ENCODE results near the gene CCR3. TPM values are rescaled to one million over a fixed set of nuclear protein-coding genes. Genes with fewer than 3 reads are reported as not detected.

The CCR3 gene
- total RNA-seq, 1 donor from 2014 or later, result not detected

- no peak for DNase-seq (ENCODE audit: low spot score)
- TF ChIP-seq CTCF (IDR thresholded peaks at IDR 0.05), result no peak
- H3K4me1 Mint-ChIP-seq (ENCODE audit: low read depth), result no peaks in the 10 kb centered on the region
- no peak overlapping the region for H3K27ac Mint-ChIP-seq (ENCODE audit: unreplicated experiment)
- H3K27me3 Mint-ChIP-seq (ENCODE audit: low read depth), result peaks cover 28% of the 10 kb centered on the region
- no peak overlapping the region for H3K4me3 Mint-ChIP-seq (ENCODE audit: unreplicated experiment)
- H3K36me3 Mint-ChIP-seq (ENCODE audit: low read depth), result peaks cover 2% of the 10 kb centered on the region
- H3K9me3 Mint-ChIP-seq (ENCODE audit: low read depth), result peaks cover 6% of the 10 kb centered on the region
Measured at GRCh38 chr3:46261926-46262594, 19.8 kb downstream of the CCR3 start.

DNA sequence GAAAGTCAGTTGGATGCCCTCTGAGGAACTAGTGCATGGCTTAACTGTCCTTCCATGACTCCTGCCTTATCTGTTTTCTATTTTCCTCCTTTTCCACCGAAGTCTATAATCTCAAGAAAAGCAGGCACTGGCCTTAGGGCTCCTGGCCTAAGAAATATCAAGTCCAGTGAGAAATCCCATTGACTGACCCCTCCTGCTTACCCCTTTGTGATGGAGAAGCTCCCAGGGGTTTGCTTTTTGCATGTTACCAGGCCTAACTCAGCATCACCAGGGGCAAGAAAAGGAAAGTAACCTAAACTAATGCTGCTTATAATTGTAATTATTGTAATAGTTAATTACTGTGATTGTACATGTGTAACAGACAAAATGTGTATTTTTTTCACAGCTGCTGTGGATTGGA, 21.7 kb downstream of the CCR3 start:
- peaks cover 6% of the 10 kb centered on the region for H3K9me3 Mint-ChIP-seq (ENCODE audit: low read depth)
- no peak overlapping the region for H3K4me3 Mint-ChIP-seq (ENCODE audit: unreplicated experiment)
- H3K27ac Mint-ChIP-seq (ENCODE audit: unreplicated experiment), result no peak overlapping the region
- no peak for DNase-seq (ENCODE audit: low spot score)
- TF ChIP-seq CTCF (IDR thresholded peaks at IDR 0.05), result no peak
- no peaks in the 10 kb centered on the region for H3K4me1 Mint-ChIP-seq (ENCODE audit: low read depth)
- H3K36me3 Mint-ChIP-seq (ENCODE audit: low read depth), result peaks cover 2% of the 10 kb centered on the region
- peaks cover 20% of the 10 kb centered on the region for H3K27me3 Mint-ChIP-seq (ENCODE audit: low read depth)

DNA sequence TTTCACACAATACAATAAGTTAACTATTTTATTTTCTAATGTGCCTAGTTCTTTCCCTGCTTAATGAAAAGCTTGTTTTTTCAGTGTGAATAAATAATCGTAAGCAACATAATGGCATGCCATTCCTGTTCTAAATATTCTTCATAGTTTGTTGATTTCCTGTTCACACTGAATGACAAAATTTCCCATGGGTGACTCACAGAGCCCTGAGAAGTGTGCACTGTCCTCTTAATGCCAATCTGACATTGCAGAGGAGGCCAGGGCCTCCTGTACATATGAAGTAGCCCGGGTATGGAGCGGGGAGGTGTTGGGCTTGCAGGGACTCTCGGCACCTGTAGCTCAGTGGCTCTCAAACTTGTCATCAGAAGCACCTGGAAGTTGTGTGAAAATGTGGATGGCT, 24.3 kb downstream of the CCR3 start:
- Mint-ChIP-seq H3K27me3 (ENCODE audit: low read depth) (peaks cover 14% of the 10 kb centered on the region), H3K4me3 (ENCODE audit: unreplicated experiment) (no peak overlapping the region), H3K9me3 (ENCODE audit: low read depth) (no peaks in the 10 kb centered on the region), H3K36me3 (ENCODE audit: low read depth) (no peaks in the 10 kb centered on the region), H3K27ac (ENCODE audit: unreplicated experiment) (no peak overlapping the region), H3K4me1 (ENCODE audit: low read depth) (no peaks in the 10 kb centered on the region)
- no peak for TF ChIP-seq CTCF (IDR thresholded peaks at IDR 0.05)
- no peak for DNase-seq (ENCODE audit: low spot score)

DNA sequence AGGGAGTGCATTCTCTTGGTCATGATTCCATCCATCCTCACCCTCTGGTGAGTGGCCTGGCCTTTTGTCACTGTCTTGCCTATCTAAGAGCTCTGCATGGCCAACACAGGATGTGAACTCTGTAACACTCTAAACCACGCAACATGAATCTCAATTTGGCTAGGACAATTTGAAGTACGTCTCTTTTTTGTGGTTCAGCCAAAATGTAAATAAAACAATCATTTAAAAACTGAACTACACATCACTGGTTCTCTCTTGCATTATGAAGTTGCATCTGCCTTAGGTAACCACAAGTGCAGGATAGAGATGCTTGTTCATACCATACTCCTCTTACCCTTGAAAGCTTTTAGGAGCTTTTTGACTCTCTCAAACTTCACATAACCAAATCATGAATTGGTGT, 27.3 kb downstream of the CCR3 start:
- no peak for DNase-seq (ENCODE audit: low spot score)
- H3K9me3 Mint-ChIP-seq (ENCODE audit: low read depth), result peaks cover 6% of the 10 kb centered on the region
- no peaks in the 10 kb centered on the region for H3K4me1 Mint-ChIP-seq (ENCODE audit: low read depth)
- no peak for TF ChIP-seq CTCF (IDR thresholded peaks at IDR 0.05)
- no peaks in the 10 kb centered on the region for H3K36me3 Mint-ChIP-seq (ENCODE audit: low read depth)
- no peak overlapping the region for H3K4me3 Mint-ChIP-seq (ENCODE audit: unreplicated experiment)
- H3K27ac Mint-ChIP-seq (ENCODE audit: unreplicated experiment), result no peak overlapping the region
- H3K27me3 Mint-ChIP-seq (ENCODE audit: low read depth), result peaks cover 24% of the 10 kb centered on the region

DNA sequence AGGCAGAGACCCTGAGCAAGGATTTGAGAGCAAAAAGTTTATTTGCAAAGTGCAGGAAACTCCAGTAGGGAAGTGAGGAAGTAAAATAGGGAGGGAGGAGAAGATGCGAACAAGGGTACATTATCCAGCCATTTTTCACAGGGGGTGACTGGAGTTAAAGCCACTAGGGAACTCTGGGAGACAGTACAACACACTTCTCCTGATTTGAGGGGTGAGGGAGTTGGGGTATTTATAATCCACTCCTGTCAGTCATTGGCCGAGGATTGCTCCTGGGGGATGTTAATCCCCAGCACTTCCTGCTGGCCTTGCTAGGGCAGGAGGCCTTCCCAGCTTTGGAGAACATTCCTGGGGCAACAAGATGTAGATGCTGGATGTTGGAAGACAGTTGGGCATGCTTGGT, 28.2 kb downstream of the CCR3 start:
- Mint-ChIP-seq H3K27me3 (ENCODE audit: low read depth) (peaks cover 31% of the 10 kb centered on the region), H3K9me3 (ENCODE audit: low read depth) (peaks cover 6% of the 10 kb centered on the region), H3K4me1 (ENCODE audit: low read depth) (no peaks in the 10 kb centered on the region), H3K36me3 (ENCODE audit: low read depth) (no peaks in the 10 kb centered on the region), H3K4me3 (ENCODE audit: unreplicated experiment) (no peak overlapping the region), H3K27ac (ENCODE audit: unreplicated experiment) (no peak overlapping the region)
- TF ChIP-seq CTCF (IDR thresholded peaks at IDR 0.05), result no peak
- DNase-seq (ENCODE audit: low spot score), result no peak

All from chondrocyte (in vitro differentiated cells).